ENCODE data around the gene UACA. TPM values are rescaled to one million over a fixed set of nuclear protein-coding genes. Genes with fewer than 3 reads are reported as not detected.
"Not testable (repeated sequence)": the region's sequence is repeated elsewhere in the genome, so short reads cannot be mapped to it uniquely, and the experiment has no call there.

Gene UACA
- total RNA-seq, 1 donor from 2014 or later = 264 TPM

DNA sequence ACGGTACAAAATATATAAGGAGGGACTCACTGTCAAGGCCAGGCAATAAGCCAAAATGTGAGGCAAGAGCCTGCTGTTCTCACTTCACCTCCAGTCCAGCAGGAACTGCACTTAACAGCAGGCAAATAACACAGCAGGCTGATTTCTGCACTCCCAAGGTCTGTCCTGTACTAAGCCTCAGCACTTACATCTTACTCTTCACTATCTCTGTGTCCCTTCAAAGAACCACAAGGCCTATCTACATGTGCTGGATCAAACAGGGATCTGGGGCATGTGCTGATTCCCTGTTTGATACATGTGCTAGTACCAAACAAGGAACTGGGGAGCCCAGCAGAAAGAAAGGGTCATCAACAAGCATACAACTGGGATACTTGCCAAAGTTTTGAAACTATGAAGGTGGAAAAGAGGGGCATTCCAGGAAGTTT, 22.2 kb downstream of the UACA start:
- Mint-ChIP-seq H3K27me3 (ENCODE audit: unreplicated experiment) (no peaks in the 10 kb centered on the region), H3K27ac (ENCODE audit: unreplicated experiment) (peak overlapping the region; percentile 71), H3K4me1 (ENCODE audit: unreplicated experiment) (peaks cover 63% of the 10 kb centered on the region), H3K9me3 (ENCODE audit: unreplicated experiment) (peaks cover 4% of the 10 kb centered on the region), H3K36me3 (ENCODE audit: unreplicated experiment) (peaks cover 9% of the 10 kb centered on the region), H3K4me3 (ENCODE audit: unreplicated experiment) (no peak overlapping the region)
- no peak for DNase-seq (ENCODE audit: extremely low spot score, unreplicated experiment)
- TF ChIP-seq, protein P1, sequence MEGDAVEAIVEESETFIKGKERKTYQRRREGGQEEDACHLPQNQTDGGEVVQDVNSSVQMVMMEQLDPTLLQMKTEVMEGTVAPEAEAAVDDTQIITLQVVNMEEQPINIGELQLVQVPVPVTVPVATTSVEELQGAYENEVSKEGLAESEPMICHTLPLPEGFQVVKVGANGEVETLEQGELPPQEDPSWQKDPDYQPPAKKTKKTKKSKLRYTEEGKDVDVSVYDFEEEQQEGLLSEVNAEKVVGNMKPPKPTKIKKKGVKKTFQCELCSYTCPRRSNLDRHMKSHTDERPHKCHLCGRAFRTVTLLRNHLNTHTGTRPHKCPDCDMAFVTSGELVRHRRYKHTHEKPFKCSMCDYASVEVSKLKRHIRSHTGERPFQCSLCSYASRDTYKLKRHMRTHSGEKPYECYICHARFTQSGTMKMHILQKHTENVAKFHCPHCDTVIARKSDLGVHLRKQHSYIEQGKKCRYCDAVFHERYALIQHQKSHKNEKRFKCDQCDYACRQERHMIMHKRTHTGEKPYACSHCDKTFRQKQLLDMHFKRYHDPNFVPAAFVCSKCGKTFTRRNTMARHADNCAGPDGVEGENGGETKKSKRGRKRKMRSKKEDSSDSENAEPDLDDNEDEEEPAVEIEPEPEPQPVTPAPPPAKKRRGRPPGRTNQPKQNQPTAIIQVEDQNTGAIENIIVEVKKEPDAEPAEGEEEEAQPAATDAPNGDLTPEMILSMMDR (IDR thresholded peaks at IDR 0.05) = no peak

GRCh38 chr15:70735040-70735439, 28.3 kb downstream of the UACA start:
- H3K36me3 Mint-ChIP-seq (ENCODE audit: unreplicated experiment); H3K27me3 Mint-ChIP-seq (ENCODE audit: unreplicated experiment); DNase-seq (ENCODE audit: extremely low spot score, unreplicated experiment); H3K4me3 Mint-ChIP-seq (ENCODE audit: unreplicated experiment); H3K27ac Mint-ChIP-seq (ENCODE audit: unreplicated experiment); H3K9me3 Mint-ChIP-seq (ENCODE audit: unreplicated experiment): not testable (repeated sequence)
- peaks cover 15% of the 10 kb centered on the region for H3K4me1 Mint-ChIP-seq (ENCODE audit: unreplicated experiment)

- Mint-ChIP-seq H3K4me1 (ENCODE audit: unreplicated experiment) (peaks cover 26% of the 10 kb centered on the region), H3K36me3 (ENCODE audit: unreplicated experiment) (peaks cover 9% of the 10 kb centered on the region), H3K27me3 (ENCODE audit: unreplicated experiment) (no peaks in the 10 kb centered on the region), H3K27ac (ENCODE audit: unreplicated experiment) (no peak overlapping the region), H3K9me3 (ENCODE audit: unreplicated experiment) (no peaks in the 10 kb centered on the region), H3K4me3 (ENCODE audit: unreplicated experiment) (no peak overlapping the region)
- no peak for DNase-seq (ENCODE audit: extremely low spot score, unreplicated experiment)
- TF ChIP-seq, protein P1 (IDR thresholded peaks at IDR 0.05) = no peak
Observed at GRCh38 chr15:70729164-70729563, 34.2 kb downstream of the UACA start.

- DNase-seq (ENCODE audit: extremely low spot score, unreplicated experiment) = no peak
- TF ChIP-seq, protein P1 (IDR thresholded peaks at IDR 0.05) = no peak
- H3K27ac Mint-ChIP-seq (ENCODE audit: unreplicated experiment) = peak overlapping the region; percentile 56
- H3K4me1 Mint-ChIP-seq (ENCODE audit: unreplicated experiment) = peaks cover 38% of the 10 kb centered on the region
- peaks cover 11% of the 10 kb centered on the region for H3K36me3 Mint-ChIP-seq (ENCODE audit: unreplicated experiment)
- no peaks in the 10 kb centered on the region for H3K9me3 Mint-ChIP-seq (ENCODE audit: unreplicated experiment)
- no peaks in the 10 kb centered on the region for H3K27me3 Mint-ChIP-seq (ENCODE audit: unreplicated experiment)
- H3K4me3 Mint-ChIP-seq (ENCODE audit: unreplicated experiment) = no peak overlapping the region
Observed at GRCh38 chr15:70726753-70727152, 36.6 kb downstream of the UACA start.

DNA sequence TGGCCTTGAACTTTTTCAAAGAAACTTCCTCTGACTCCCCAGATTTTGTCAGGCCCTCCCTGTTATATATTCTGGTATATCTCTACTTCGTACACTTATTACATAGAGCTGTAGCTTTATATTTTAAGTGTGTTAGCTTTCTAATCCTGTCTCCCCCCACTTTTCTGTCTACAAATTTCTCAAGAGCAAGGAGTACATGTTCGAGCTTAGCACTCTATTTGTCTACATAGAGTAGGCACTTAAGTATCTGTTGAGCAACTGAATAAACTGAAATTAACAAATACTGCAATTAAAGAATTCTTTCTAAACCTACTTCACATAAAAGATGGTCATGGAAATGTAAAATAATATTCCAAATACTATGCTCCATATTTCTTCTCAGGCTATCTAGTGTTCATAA, 39.4 kb downstream of the UACA start:
- DNase-seq (ENCODE audit: extremely low spot score, unreplicated experiment) = no peak
- Mint-ChIP-seq H3K27ac (ENCODE audit: unreplicated experiment) (peak overlapping the region; percentile 1), H3K4me1 (ENCODE audit: unreplicated experiment) (peaks cover 51% of the 10 kb centered on the region), H3K9me3 (ENCODE audit: unreplicated experiment) (no peaks in the 10 kb centered on the region), H3K27me3 (ENCODE audit: unreplicated experiment) (no peaks in the 10 kb centered on the region), H3K36me3 (ENCODE audit: unreplicated experiment) (peaks cover 31% of the 10 kb centered on the region), H3K4me3 (ENCODE audit: unreplicated experiment) (no peak overlapping the region)
- TF ChIP-seq, protein P1 (IDR thresholded peaks at IDR 0.05) = no peak

DNA sequence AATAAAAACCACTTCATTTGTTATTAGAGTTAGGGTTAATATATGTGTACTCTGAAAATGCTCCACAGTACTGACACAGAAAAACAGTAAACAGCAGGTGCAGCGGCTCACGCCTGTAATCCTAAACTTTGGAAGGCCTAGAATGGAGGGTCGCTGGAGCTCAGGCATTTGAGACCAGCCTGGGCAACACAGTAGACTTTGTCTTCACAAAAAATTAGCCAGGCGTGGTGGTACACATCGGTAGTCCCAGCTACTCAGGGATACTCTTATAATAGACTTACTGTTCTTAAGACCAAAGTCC, 40.3 kb downstream of the UACA start:
- no peak overlapping the region for H3K4me3 Mint-ChIP-seq (ENCODE audit: unreplicated experiment)
- no peaks in the 10 kb centered on the region for H3K9me3 Mint-ChIP-seq (ENCODE audit: unreplicated experiment)
- H3K27me3 Mint-ChIP-seq (ENCODE audit: unreplicated experiment) = no peaks in the 10 kb centered on the region
- H3K27ac Mint-ChIP-seq (ENCODE audit: unreplicated experiment) = peak overlapping the region; percentile 61
- TF ChIP-seq, protein P1 (IDR thresholded peaks at IDR 0.05) = no peak
- peaks cover 34% of the 10 kb centered on the region for H3K36me3 Mint-ChIP-seq (ENCODE audit: unreplicated experiment)
- peaks cover 49% of the 10 kb centered on the region for H3K4me1 Mint-ChIP-seq (ENCODE audit: unreplicated experiment)
- no peak for DNase-seq (ENCODE audit: extremely low spot score, unreplicated experiment)

Measured in osteocyte (in vitro differentiated cells).